ENCODE measurements around the gene JARID2. TPM values are rescaled to one million over a fixed set of nuclear protein-coding genes. Genes with fewer than 3 reads are reported as not detected.

The JARID2 gene
- total RNA-seq, 1 experiment from 2014 or later, result 23.6 TPM

DNA sequence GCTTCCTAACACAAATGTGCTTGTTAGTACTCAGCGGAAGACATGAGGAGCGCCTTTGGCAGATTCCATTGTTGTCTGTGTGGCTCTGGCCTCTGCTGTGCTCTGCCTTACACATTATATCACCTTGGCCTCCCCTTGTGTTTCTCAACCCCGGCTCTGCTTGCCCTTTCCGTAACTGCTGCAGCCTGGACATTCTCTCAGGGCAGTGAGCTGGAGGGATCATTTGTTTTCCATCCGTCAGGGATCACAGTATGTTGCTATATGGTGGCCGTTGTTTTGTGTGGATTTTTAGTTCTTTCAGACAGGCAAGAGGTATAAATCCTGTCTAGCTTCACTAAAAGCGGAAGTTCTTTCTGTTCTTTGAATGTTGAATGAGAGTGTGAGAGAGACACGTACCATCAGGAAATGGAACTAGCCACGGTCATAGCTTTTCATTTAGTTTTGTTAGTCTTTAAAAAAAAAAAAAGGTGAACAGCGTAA lies 175.1 kb downstream of the JARID2 start:
- Histone ChIP-seq H3K27me3 (ENCODE audit: insufficient read depth, low read length) (no peaks in the 10 kb centered on the region), H2AFZ (ENCODE audit: low read depth, low read length, poor library complexity, severe bottlenecking) (no peak overlapping the region), H3K9ac (ENCODE audit: low read length) (no peak overlapping the region), H3K9me3 (ENCODE audit: control insufficient read depth in 1 of 2, insufficient read depth in 1 of 2, low read depth in 1 of 2, low read length in 2 of 2) (peaks cover 3 to 8% of the 10 kb centered on the region in 2 experiments), H3K4me2 (ENCODE audit: low read length) (no peak overlapping the region), H3K4me3 (replicated peaks in 1 of 2; ENCODE audit: low read depth in 1 of 2, low read length in 2 of 2) (no peak overlapping the region), H4K20me1 (ENCODE audit: insufficient read depth) (no peaks in the 10 kb centered on the region), H3K27ac (ENCODE audit: low read depth, low read length) (no peak overlapping the region), H3K9me2 (ENCODE audit: insufficient read depth) (no peaks in the 10 kb centered on the region), H3K4me1 (ENCODE audit: control insufficient read depth in 1 of 2, insufficient read depth in 2 of 2, low read length in 2 of 2) (no peaks in the 10 kb centered on the region), H3K36me3 (ENCODE audit: control insufficient read depth in 1 of 2, insufficient read depth in 2 of 2, low read length in 2 of 2) (no peaks in the 10 kb centered on the region), H3K79me2 (ENCODE audit: insufficient read depth, low read length) (peaks cover 23% of the 10 kb centered on the region)
- BruUV-seq (replicated peaks), result no TSS peak
- no peak for TF ChIP-seq CBX3 (IDR thresholded peaks at IDR 0.05; ENCODE audit: low read depth)
- no peak for TF ChIP-seq JUND (IDR thresholded peaks at IDR 0.05)
- TF ChIP-seq CEBPB (IDR thresholded peaks at IDR 0.05; ENCODE audit: low read depth), result no peak
- TF ChIP-seq, protein P1, sequence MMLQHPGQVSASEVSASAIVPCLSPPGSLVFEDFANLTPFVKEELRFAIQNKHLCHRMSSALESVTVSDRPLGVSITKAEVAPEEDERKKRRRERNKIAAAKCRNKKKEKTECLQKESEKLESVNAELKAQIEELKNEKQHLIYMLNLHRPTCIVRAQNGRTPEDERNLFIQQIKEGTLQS (IDR thresholded peaks at IDR 0.05), result no peak
- TF ChIP-seq SRF (IDR thresholded peaks at IDR 0.05; ENCODE audit: low read depth), result no peak
- TF ChIP-seq RAD21 (IDR thresholded peaks at IDR 0.05; ENCODE audit: low read depth), result no peak
- no peak for TF ChIP-seq EGR1 (IDR thresholded peaks at IDR 0.05; ENCODE audit: low read depth)
- TF ChIP-seq SIN3A (IDR thresholded peaks at IDR 0.05; ENCODE audit: low read depth), result no peak
- no peak for TF ChIP-seq EZH2phosphoT487 (IDR thresholded peaks at IDR 0.05; ENCODE audit: borderline replicate concordance)
- TF ChIP-seq, protein P2, sequence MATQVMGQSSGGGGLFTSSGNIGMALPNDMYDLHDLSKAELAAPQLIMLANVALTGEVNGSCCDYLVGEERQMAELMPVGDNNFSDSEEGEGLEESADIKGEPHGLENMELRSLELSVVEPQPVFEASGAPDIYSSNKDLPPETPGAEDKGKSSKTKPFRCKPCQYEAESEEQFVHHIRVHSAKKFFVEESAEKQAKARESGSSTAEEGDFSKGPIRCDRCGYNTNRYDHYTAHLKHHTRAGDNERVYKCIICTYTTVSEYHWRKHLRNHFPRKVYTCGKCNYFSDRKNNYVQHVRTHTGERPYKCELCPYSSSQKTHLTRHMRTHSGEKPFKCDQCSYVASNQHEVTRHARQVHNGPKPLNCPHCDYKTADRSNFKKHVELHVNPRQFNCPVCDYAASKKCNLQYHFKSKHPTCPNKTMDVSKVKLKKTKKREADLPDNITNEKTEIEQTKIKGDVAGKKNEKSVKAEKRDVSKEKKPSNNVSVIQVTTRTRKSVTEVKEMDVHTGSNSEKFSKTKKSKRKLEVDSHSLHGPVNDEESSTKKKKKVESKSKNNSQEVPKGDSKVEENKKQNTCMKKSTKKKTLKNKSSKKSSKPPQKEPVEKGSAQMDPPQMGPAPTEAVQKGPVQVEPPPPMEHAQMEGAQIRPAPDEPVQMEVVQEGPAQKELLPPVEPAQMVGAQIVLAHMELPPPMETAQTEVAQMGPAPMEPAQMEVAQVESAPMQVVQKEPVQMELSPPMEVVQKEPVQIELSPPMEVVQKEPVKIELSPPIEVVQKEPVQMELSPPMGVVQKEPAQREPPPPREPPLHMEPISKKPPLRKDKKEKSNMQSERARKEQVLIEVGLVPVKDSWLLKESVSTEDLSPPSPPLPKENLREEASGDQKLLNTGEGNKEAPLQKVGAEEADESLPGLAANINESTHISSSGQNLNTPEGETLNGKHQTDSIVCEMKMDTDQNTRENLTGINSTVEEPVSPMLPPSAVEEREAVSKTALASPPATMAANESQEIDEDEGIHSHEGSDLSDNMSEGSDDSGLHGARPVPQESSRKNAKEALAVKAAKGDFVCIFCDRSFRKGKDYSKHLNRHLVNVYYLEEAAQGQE (IDR thresholded peaks at IDR 0.05; ENCODE audit: low read depth), result no peak
- no peak for TF ChIP-seq EZH2 (IDR thresholded peaks at IDR 0.05)
- TF ChIP-seq ZFX (IDR thresholded peaks at IDR 0.05), result no peak
- no peak for TF ChIP-seq POLR2AphosphoS5 (IDR thresholded peaks at IDR 0.05; ENCODE audit: low read depth, low read length)
- ChIA-PET POLR2A (no interaction called here), RAD21 (ENCODE audit: low non-redundant PET in 1 of 2, low total read pairs in 2 of 2, uncharacterized antibody in 2 of 2, unreplicated experiment in 2 of 2) (no interaction called here), CTCF (no interaction called here)
- DNase-seq (ENCODE audit: low read depth, low spot score), result no peak
- ATAC-seq, result no peak
- intact Hi-C loops (cut with micrococcal nuclease), result no loop called here
